GM19455 (cell line): ENCODE data around the gene AP5S1.
"Not testable (repeated sequence)": the region's sequence is repeated elsewhere in the genome, so short reads cannot be mapped to it uniquely, and the experiment has no call there.

Experiments
- ATAC-seq: cut with Tn5 transposase; IDR thresholded peaks from one replicate; pipeline ENCODE4 v1.9.1; 2021; ENCODE audit not compliant: unreplicated experiment

AP5S1 gene

DNA sequence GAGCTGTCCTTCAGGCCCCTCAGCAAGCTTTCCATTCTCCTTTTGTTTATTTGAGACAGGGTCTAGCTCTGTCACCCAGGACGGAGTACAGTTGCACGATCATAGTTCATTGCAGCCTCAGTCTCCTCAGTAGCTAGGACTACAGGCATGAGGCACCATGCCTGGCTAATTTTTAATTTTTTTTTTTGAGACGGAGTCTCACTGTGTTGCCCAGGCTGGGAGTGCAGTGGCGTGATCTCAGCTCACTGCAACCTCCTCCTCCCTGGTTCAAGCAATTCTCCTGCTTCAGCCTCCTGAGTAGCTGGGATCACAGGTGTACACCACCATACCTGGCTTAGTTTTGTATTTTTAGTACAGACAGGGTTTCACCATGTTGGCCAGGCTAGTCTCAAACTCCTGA, 31.1 kb upstream of the AP5S1 start:
- ATAC-seq = not testable (repeated sequence)

- not testable (repeated sequence) for ATAC-seq
Observed at GRCh38 chr20:3794168-3794567, 26.2 kb upstream of the AP5S1 start.

GRCh38 chr20:3794701-3795420, 25.5 kb upstream of the AP5S1 start:
- no peak for ATAC-seq

DNA sequence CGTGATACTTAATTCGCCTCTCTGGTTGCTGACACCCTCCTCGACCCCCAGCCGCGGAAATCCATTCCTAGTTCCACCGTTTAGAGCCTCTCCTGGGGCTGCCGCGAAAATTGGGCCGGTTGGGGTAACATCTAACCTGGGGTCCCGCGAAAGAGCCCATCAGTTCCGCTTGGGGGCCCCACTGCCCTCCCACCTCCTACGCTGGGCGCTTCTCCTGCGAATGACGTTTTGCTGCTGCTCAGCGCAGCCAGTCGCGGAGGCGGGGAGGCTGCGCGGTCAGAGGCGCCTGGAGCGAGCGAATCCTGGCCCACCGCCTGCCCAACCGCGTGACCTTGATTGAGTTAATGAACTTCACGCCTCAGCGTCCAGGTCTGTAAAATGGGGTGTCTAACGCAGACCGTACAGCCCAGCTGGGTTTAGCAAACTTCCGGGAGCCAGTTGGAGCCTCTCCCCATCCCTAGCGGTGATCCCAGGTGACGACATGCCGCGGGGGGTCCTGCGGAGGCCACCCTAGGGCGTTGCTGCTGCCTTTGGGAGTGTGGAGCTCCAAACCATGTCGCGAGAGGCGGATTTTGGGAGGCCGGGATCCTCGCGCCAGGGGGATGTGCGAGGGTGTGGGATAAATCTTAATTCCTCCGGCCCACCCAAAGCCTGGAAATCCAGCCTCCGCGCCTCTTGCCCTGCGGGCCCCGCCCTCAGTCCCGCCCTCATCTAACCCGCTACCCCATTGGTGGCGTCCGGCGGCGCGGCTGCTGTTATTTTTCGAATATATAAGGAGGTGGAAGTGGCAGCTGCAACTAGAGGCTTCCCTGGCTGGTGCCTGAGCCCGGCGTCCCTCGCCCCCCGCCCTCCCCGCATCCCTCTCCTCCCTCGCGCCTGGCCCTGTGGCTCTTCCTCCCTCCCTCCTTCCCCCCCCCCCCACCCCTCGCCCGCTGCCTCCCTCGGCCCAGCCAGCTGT, 24.6 kb upstream of the AP5S1 start, which contains the start of gene CDC25B:
Gene CDC25B (plus strand): TSS at position 800 of the 958 bp plus-strand sequence. CDS start 222 bp downstream, outside the sequence.
- peak; percentile 68 for ATAC-seq

DNA sequence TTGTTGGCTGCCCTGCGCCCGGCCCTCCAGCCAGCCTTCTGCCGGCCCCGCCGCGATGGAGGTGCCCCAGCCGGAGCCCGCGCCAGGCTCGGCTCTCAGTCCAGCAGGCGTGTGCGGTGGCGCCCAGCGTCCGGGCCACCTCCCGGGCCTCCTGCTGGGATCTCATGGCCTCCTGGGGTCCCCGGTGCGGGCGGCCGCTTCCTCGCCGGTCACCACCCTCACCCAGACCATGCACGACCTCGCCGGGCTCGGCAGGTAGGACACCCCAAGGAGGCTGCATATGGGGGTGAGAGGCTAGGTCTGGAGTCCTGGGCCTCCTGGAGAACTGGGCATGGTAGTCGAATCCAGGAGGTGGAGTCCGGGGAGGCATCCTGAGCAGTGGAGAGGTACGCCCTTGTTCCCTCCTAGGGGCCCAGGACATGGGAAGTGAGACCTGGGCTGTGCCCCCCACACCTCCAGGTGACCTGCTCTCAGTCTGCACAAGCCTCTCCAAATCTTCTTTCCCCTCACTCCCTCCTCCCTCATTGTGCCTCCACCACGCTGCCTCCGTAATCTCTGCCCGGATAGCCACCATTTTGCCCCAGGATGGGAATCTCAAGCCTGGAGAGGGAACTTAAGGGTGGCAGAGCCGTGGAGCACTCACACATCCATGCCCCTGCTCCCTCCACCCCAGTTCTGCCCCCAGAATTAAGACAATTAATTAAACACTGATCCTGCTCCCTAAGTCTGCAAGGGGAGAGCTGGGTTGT, 23.7 kb upstream of the AP5S1 start:
- no peak for ATAC-seq

GRCh38 chr20:3797226-3797545, 23.2 kb upstream of the AP5S1 start:
- no peak for ATAC-seq

DNA sequence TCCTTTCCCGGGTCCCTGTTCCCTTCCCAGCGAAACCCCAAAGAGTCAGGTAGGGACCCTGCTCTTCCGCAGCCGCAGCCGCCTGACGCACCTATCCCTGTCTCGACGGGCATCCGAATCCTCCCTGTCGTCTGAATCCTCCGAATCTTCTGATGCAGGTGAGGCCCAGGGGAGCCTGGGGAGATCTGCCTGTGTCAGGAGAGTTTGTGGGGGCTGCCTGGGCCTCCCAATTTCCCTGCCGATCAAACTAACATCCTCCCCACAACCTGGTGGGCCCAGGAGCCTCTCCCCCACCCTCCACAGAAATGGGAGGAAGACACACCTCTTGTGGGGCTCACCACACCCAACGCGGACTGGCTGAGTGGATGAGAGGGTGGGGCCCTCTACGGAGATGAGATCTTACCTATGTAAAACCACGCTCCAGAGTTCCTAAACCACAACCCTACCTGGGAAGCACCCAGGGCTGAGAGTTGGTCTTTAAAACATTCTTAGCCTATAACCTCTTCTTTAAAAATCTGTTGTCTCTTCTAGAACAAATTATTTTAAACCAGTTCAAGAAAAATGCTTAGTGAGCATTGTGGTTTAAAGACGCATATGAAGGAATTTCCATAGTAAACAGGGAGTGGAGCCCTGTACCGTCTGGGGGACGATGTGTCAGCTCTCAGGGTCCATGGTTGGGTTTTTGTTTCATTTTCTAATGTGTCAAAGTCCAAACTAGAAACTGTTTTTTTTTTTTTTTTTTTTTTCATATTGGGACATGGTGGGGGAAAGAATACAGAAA, 22.6 kb upstream of the AP5S1 start:
- ATAC-seq = no peak

GRCh38 chr20:3798373-3798768, 22.0 kb upstream of the AP5S1 start:
- ATAC-seq = no peak

GRCh38 chr20:3798908-3799248, 21.5 kb upstream of the AP5S1 start:
- ATAC-seq = no peak

- no peak for ATAC-seq
Observed at GRCh38 chr20:3800256-3800877, 20.0 kb upstream of the AP5S1 start.

- ATAC-seq = no peak
Observed at GRCh38 chr20:3800878-3801260, 19.5 kb upstream of the AP5S1 start.

- no peak for ATAC-seq
Observed at GRCh38 chr20:3801299-3801698, 19.0 kb upstream of the AP5S1 start.

GRCh38 chr20:3801846-3802245, 18.5 kb upstream of the AP5S1 start:
- no peak for ATAC-seq

DNA sequence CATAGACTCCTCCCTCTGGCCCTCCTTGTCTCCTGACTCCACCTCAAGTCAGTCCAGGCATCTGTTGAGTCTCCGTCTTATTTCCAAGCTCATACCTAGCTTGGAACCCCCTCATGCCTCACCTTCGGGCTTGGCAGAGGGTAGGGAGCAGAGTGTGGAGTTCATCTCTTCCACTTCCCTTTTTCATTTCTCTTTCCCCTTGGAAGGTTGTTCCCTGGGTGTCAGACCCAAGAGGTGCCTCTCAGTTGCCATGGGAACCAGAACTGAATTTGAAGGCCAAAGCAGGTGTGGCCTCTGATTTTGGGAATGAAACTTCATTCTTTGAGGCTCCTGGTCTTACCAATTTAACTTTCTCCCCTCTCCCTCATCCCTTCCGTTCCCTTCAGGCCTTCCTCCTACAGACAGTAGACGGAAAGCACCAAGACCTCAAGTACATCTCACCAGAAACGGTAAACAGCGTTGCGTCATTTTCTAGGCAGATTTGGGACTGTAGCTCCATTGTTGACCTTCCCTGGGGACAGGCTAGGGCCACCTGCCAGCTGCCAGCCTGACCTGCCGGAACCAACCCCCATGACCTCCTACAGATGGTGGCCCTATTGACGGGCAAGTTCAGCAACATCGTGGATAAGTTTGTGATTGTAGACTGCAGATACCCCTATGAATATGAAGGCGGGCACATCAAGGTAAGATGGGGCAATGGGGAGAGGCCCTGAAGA, 17.7 kb upstream of the AP5S1 start:
- ATAC-seq = no peak

GRCh38 chr20:3803289-3803688, 17.1 kb upstream of the AP5S1 start:
- no peak for ATAC-seq

- no peak for ATAC-seq
Observed at GRCh38 chr20:3803854-3804253, 16.5 kb upstream of the AP5S1 start.

- no peak for ATAC-seq
Observed at GRCh38 chr20:3804254-3804751, 16.0 kb upstream of the AP5S1 start.

- ATAC-seq = no peak
Observed at GRCh38 chr20:3804781-3805180, 15.6 kb upstream of the AP5S1 start.

- ATAC-seq = no peak
Observed at GRCh38 chr20:3808544-3808943, 11.8 kb upstream of the AP5S1 start.
